ENCODE data around the gene FOXK2.

- TF ChIP-seq CTCF (conservative IDR thresholded peaks at IDR 0.05) (no peak), EZH2 (IDR thresholded peaks at IDR 0.05; ENCODE audit: low read depth) (no peak)
These were observed 70.3 kb downstream of the FOXK2 start for GRCh38 chr17:82589851-82590180.

Data from PC-9 (cell line).